T1000 (cell line): Measurements from ENCODE around the gene SLC6A13.

Source experiments
- DNase-seq: peaks from one replicate; lab custom pipeline; 2025; ENCODE audit warnings: mixed read lengths; lab: John Stamatoyannopoulos, UW

Gene SLC6A13

GRCh38 chr12:214003-214741, 48.5 kb downstream of the SLC6A13 start, which contains the start of gene SLC6A12:
SLC6A12 (minus strand) TSS chr12:214157; CDS start chr12:209986, 4,171 bp downstream.
- no peak for DNase-seq

- DNase-seq = no peak
These were observed 49.1 kb downstream of the SLC6A13 start for GRCh38 chr12:213527-213932.

DNA sequence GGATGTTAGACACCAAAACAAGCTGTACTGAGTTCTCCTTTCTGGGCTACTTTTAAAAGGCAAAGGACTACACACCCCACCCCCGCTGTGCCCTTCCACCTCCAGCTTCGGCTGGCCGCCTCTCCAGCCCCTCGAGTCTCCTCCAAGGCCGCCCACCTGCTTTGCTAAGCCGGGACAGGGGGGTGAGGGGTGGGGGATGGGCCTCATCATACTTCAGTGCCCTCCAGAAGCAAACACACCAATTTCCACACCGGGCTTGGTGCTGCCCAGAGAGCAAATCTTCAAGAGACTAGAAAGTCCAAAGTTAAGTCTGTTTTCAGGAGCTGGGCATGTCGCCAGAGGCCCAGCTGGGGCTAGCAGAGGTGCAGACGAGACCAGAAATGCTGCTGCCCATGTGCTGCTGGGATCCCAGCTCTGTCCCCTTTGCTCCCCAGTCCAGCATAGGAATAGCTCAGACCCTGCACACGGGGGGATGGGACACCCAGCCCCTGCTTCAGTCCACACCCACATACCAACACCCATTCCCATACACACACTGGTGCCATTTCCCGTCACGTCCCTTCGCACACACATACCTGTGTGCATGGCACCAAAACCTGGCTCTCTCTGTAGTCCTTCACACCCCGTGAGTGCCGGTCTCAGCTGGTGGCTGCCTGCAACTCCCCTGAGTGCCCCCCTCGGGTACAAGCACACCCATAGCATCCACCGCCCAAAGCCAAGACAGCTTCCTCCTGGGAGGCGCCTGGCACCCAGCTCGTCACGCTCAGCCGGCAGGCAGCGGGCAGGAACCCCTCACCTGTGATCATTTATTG, 49.7 kb downstream of the SLC6A13 start:
- no peak for DNase-seq

GRCh38 chr12:212415-212714, 50.3 kb downstream of the SLC6A13 start:
- DNase-seq = no peak

GRCh38 chr12:211639-212414, 50.8 kb downstream of the SLC6A13 start:
- DNase-seq = no peak

DNA sequence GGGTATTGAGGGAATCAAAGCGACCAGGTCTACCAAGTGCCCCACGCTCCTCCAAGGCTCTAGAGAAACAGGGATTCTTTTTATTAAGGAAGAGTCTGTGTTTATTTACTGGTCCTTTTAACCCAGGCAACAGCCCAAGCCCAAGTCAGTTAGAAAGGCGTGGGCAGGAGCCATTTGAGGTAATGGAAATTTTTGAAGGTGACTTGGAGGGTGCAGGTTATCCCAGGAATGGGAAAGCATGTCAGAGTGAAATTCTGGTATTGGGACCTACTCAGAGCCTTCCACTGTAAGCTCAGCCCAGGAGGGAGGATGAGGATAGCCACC, 51.5 kb downstream of the SLC6A13 start:
- no peak for DNase-seq

DNA sequence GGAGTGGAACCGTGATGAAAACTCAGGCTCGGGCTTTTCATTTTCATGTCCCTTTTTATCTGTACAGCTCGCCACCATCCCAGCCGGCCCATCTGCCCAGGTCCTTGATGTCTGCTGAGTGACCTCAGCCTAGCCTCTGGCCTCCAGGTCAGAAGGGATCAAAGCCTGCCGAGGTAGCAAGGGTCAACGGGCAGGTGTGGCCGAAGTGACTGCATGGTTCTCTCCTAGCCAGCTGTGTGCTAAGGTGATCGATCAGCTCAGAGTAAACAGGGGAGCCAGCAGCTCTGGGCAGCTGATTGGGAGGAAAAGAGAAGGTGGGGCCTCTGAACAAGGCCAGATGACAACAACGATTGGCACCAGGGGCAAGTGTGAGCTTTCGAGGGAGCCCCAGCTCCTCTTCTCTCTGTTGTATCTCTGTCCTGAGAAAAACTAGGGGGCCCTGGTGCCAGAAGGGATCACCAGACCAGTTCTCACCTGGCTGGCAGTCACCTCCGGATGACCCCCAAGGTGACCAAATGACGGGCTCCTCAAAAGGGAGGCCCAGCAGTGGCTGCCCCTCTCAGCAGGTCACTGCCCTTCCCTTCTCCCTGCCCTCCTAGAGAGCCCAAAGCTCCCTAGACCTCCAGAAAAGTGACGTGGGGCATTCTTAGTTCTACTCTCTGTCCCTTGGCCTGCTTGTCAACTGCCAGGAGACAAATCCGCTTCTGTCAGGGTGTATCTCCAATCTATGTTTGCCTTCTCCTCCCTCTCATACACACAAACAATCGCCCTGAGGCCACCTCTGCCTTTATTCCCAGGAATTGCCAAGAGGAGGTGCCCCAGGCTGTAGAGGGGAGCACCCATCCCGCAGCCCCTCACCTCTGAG, 52.1 kb downstream of the SLC6A13 start:
- DNase-seq = no peak

DNA sequence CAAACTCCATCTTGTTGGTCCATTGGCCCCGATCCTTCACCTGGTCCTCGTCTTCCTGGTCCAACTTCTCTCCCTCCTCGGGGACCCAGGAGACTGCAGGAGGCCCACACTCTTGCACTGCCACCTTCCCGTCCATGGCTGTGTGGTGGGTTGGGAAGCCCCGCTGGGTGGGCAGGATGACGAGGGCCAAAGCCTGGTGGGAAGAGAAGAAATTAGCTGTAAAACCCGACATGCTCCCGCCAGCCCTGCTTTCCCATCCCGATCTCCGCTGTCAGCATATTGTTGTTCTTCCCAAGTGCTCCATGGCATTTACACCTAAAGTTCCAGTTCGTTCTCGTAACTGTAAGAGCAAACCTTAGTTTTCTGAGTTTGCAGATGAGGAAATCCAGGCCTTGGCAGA, 52.8 kb downstream of the SLC6A13 start:
- no peak for DNase-seq

DNA sequence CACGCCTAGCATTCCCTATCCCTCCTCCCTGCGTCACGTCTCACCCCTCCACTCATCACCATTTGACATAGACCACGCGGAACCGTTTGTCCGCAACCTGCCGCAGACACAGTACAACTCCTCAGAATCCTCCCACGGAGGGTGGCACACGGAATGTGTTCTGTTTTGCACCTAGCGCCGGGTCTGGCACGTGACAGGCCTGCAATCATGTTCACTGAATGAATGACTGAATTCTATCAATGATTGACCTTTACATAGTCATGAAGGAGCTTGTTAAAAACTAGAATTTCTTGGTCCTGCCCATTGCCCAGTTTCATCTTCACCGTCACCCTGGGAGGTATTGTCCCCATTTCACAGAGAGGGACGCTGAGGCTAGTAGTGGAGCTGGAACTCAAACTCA, 53.4 kb downstream of the SLC6A13 start:
- no peak for DNase-seq

DNA sequence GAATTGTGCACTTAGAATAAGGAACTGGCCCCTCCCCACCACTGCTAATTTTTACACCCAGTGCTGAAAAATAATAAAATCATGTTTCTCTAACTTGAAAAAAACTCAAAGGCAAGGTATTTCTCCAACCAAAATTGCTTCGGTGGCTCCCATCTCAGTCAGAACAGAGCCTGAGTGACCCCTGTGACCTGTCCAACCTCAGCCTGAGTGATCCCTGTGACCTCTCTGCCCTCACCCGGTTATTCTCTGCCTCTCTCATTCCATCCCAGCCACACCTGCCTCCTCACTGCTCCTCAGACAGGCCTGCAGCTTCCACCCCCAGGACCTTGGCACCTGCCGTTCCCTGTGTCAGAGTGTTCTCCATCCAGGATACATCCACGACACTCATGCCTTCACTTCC, 53.8 kb downstream of the SLC6A13 start:
- no peak for DNase-seq

GRCh38 chr12:207804-208203, 54.8 kb downstream of the SLC6A13 start:
- DNase-seq = no peak

GRCh38 chr12:206746-207440, 55.7 kb downstream of the SLC6A13 start:
- no peak for DNase-seq

- DNase-seq = no peak
These were observed 57.6 kb downstream of the SLC6A13 start for GRCh38 chr12:205026-205425.

DNA sequence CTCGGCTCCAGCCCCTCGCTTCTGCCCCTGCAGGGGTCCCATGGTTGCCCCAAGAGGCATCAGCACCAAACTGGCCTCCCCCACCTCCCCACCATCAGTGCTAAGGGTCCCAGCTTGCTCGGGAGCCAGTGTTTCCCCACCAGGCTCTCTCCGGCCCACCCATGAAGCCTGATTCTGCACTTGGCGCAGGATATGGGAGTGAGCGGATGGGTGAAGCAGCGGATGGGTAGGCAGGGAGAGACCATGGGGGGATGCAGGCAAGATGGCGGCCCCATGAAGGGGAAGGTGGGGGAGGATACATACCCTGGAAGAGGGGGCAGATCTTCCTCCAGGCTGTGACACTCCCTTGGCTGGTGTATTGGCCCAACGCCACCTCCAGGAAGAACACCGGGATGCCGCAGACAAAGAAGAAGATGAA, 58.4 kb downstream of the SLC6A13 start:
- no peak for DNase-seq

DNA sequence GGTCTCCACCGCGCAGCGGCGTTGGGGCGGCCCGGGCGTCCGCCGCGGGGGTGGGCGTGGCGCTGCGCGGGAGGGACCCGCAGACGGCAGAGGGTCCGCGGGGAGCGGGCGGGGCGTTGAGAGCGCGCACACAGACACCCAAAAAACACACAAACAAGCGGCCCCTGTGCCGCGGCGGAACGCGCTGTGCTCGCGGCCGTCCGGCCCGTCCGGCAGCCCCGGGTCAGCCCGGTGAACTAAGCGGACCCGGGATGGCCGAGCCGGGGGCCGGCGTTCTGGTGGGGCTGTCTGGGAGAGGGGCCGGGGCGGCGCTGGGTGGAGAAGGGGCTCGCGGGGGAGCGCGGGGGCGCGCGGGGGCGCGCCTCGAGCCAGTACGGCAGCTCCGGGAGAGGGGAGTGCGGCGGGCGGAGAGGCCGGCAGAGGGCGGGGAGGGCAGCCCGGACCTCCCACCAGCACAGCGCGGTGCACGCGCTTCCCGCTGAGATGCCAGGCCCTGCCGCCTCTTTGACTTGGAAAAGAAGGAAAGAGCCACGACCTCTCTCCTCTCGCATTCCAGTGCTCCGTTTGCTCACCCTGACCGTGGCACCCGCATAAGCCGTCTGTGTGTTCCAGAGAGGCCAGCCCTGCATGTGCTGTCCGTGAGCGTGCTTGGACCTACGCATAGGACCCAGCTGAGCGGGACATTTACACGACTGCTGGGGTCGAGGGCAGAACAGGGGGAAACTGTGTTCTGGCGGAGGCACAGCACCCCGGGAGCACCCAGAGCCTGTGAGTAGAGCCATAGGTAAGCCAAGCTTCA, 59.0 kb downstream of the SLC6A13 start:
- DNase-seq = no peak

GRCh38 chr12:203074-203461, 59.6 kb downstream of the SLC6A13 start:
- no peak for DNase-seq

DNA sequence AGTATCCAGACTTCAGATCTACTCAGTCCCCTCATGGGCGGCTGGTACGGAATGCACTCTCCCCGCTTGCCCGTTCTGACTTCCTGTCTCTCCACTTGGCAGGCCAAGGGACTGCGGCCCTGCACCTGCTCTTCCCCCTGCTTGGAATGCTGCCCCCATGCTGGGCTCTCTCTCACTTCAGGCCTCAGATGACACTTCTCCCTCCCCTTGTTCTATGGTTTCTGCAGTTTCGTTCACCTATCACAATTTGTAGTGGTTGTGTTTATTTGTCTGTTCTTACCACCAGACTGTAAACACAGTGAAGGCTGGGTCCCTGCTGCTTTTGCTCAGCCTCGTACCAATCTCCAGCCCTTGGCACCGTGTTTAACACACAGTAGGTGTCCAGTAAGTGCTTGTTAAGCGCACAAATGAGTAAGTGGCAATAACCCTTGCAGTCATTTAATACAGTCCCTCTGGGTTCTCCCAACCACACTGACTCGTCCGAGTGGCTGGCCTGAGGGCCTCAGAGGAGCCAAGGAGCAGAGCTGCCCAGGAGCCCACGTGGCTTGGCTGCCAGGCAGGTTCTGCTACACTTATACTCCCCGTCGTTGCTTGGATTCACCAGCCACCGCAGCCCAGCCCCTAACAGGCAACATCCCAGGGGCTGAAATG, 60.4 kb downstream of the SLC6A13 start:
- no peak for DNase-seq

DNA sequence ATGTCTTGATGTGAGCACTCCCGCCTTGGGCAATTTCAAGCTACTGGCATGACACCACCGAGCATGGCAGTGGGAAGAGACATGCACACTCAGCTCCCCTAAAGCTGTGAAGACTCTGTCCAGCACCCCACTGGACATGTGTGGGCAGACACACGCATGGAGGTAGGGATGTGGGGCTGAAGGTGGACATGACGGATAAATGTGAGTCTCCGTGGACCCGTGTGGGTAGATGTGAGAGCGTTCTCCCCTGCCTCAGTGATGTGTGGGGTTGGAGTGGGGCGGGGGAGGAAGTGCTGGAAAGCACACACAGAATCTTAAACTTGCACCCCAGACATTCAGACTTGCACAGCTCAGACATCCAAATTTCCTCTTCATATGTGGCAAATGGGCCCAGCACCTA, 61.3 kb downstream of the SLC6A13 start:
- no peak for DNase-seq

DNA sequence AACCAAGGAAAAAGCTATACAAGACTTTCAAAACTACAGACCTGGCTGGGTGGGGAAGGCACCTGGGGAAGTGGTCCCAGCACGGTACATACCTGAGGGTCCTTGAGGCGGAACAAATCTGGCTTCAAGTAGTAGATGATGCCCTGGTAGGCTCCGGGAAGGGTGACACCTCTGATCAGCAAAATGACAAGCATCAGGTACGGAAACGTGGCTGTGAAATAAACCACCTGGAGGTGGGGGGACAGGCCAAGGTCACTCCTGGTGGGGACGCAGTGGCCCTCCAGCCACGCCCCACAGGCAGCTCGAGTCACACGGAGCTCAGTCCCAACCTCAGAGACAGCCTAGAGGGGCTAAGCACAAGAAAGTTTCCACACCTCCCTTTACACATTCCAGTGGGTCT, 63.9 kb downstream of the SLC6A13 start:
- no peak for DNase-seq
